NK-92 treated with Interleukin-12 subunit alpha and Interleukin-12 subunit beta, amount 100 ng/mL, for 24 hours (cell line): ENCODE results near the gene GABRD.

Experiments used
- DNase-seq: peaks from one replicate; lab custom pipeline; 2025; lab: John Stamatoyannopoulos, UW

Gene GABRD

DNA sequence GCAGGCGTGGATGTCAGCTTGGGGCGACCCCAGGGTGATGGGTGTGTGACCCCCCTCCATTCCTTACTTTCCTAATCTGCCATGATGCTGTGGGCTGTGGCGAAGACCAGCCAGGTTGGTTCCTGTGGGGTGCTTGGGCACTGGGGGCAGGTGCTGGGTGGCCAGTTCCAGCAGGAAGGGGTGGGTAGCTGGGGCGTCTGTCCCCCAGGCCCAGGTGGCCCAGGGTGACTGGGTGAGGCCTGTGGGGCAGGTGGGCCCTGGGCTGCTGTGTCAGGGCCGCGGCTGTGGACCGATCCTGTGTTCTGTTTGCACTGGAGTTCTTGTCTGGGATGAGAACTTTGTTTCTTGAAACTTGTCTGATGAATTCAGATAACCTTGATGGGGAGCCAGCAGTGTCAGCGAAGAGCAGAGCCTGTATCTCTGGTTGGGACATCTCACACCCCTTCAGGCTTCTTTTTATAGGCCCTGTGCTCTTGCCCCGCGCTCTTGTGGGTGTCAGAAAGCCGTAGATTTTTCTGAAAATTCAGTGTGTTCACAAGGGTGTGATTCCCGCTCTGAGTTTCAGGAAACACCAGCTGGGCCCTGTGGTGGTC lies 34.7 kb downstream of the GABRD start:
- DNase-seq: no peak

- no peak for DNase-seq
These were observed 35.4 kb downstream of the GABRD start for GRCh38 chr1:2054560-2054959.

- no peak for DNase-seq
These were observed 36.9 kb downstream of the GABRD start for GRCh38 chr1:2055911-2056575.

- DNase-seq: no peak
These were observed 37.9 kb downstream of the GABRD start for GRCh38 chr1:2056955-2057590.

GRCh38 chr1:2059290-2059953 lies 40.3 kb downstream of the GABRD start:
- DNase-seq: no peak

- DNase-seq: no peak
These were observed 40.9 kb downstream of the GABRD start for GRCh38 chr1:2060072-2060471.

- no peak for DNase-seq
These were observed 41.4 kb downstream of the GABRD start for GRCh38 chr1:2060535-2060934.

DNA sequence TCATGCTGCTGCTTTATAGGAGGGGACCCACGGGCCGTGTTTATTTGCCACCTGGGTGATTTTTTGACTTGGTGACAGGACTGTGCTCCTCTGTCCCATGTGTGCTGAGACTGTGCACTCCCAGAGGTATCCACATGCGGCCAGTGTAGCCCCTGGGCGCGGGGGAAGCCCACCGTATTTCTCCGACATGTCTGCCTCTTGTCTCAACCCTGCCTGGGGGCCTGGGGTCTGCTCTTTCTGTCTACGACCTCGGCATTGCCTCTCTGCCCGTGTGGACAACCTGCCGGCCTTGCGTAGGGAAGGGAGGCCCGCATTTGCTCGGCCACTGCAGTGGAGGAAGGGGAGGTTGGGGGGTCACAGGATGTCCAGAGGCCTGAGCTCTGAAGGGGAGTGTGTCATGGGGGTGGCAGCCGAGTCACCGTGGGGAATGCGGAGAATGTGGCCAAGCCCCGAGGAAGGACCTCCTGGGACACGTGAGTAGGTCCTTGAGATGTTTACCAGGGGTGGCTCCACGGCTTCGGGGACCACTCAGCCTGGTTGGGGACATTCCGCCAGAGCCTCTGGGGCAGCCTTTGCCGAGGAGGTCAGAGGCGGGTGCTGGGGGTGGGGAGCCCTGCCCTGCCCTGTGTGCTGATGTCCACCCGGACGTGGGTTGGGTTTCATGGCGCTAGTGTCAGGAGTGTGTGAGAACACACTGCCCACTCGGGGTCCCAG lies 42.1 kb downstream of the GABRD start:
- no peak for DNase-seq

- no peak for DNase-seq
These were observed 46.6 kb downstream of the GABRD start for GRCh38 chr1:2065699-2066098.

DNA sequence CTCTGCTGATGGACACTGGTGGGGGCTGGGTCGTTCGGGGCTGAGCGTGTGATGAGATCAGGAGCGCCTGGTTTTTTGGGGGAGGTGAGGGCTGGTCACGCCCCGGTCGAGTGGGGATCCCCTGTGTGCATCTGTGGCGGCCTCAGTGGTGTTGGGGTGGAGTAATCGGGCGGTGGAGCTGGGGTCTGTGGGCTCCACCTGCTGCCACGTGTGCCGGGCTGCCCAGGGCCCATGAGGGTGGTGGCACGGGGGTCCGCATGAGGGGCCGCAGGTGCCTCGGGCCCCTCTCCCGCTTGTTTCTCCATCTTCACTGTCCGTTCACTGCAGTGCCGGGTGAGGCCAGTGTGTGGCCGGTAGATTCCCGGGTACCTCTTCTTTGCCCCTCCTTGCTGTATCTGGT lies 48.2 kb downstream of the GABRD start:
- DNase-seq: no peak

DNA sequence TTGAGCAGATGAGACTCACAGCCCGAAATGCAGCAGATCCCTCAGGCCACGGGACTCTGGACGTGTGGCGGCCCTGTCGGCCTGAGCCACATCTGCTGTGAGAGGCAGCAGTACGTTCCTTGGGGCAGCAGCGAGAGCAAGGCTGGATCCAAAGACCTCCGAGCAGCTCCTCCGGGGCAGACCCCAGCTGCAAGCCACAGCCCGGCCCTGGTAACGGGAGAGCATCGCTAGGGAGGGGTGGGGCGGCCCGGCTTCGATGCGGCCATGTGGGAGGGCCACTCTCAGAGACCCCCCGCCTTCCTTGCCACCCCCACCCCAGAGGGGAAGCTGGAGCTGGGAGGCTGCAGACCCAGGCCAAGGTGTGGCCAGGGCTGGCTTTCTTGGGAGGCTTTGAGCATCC lies 48.8 kb downstream of the GABRD start:
- DNase-seq: no peak

GRCh38 chr1:2068951-2069350 lies 49.8 kb downstream of the GABRD start:
- no peak for DNase-seq

DNA sequence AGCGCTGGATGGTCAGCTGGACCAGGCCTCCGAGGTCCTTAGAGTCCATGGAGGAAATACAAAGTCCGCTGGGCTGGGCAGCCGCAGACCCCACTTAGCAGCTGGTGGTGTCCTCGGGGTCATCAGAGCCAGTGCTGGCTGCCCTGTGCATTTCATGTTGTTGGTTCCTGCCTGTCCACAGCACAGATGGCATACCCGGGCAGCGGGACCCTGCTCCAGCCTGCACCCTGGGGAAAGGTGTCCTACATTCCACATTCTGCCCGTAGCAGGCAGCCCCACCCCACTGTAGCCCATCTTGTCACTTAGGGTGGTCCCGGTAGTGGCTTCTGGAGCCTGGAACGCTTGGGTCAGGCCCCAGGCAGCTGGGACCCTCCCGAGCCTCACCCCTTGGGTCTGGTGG lies 50.9 kb downstream of the GABRD start:
- DNase-seq: no peak

- no peak for DNase-seq
These were observed 51.8 kb downstream of the GABRD start for GRCh38 chr1:2070800-2071530.

- DNase-seq: no peak
These were observed 53.1 kb downstream of the GABRD start for GRCh38 chr1:2072109-2072806.

GRCh38 chr1:2072891-2073290 lies 53.7 kb downstream of the GABRD start:
- DNase-seq: no peak

DNA sequence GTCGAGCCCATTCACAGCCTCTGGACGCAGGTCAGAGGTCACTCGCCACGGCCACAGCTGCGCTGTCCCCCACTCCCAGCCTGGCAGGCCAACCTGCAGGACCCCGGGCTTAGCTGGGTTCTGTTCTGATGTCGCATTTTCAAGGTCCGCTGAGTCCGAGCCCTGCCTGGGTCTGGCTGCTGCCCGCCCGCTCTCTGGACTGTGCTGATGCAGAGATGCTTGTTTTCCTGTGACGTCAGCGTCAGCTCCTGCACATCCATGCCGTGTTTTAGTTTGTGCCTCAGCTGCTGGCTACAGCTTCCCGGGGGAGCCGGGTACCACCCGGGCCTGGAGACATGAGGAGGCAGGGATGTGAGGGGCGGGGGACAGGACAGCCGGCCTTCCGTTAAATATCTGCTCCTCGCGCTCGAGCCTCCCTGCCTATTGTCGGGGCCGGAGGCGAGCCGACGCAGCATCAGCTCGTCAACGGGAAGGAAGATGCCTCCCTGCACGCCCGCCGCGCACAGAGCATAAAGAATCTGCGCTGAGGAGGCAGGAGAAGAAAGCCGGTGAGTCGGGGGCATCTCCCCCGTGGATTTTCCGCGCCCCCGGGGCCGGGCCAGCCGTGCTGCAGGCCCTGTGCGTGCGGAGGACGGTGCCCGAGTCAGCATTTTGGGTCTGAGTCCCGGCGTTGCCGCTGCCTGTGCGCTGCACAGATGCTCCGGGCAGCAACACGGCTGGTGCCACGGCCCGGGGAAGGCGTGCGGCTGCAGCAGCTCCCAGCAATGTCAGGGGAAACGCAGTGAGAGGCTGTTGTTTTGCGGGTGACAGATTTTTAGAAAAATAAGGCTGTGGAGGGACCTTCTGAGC lies 54.5 kb downstream of the GABRD start:
- DNase-seq: no peak

GRCh38 chr1:2074396-2074795 lies 55.3 kb downstream of the GABRD start:
- DNase-seq: no peak

DNA sequence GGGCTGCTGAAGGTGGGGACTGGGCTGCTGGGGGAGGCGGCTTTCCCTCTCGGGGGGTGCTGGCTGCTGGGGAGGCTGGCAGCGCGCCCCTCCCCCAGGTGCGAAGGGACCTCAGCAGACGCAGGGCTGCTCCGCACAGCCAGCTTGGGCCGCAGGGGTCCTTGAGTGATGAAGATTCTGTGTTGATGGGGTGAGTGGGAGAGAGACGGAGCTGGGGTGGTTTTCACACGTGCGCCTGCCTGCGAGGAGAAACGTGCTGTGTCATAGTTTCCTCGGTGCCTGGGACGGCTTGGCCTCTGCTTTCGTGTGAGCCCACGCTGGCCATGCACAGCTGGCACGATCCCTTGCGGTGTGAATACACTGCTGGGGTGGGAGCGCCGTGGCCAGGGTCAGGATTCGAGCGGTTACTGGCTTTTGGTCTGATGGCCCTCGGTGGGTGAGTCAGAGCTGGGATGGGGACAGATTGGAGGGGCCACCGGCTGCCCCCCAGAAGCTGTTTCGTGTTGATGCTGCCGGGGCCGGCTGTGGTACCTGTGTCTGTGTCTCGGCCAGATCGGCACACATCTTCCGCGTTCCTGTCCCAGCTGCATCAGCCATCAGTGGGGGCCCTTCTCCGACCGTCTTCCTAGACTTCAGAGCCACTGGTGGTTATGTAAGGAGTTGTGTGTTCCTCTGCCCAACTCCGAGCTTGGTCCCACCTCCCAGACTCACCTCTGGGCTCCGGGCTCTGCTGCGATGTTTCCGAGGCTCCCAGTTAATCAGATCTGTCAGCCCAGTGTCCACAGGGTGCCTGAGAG lies 56.0 kb downstream of the GABRD start:
- no peak for DNase-seq
